ENCODE data around the gene TTC17. TPM values are rescaled to one million over a fixed set of nuclear protein-coding genes. Genes with fewer than 3 reads are reported as not detected.

Gene TTC17
- total RNA-seq, 4 donors from 2014 or later, result 157 to 295 (median 248) TPM

GRCh38 chr11:43376065-43376464 lies 17.3 kb downstream of the TTC17 start:
- H3K27ac ChIP-seq, result peak overlapping the region in 1 of 4 donors; percentile 15
- no peaks in the 10 kb centered on the region for H3K27me3 ChIP-seq
- DNase-seq, result no peak
- no peaks in the 10 kb centered on the region for H3K9me3 ChIP-seq
- no peak overlapping the region for H3K4me3 ChIP-seq
- H3K36me3 ChIP-seq, result peaks cover 0 to 8% (median 0%) of the 10 kb centered on the region in 3 donors
- peaks cover 0 to 20% (median 2%) of the 10 kb centered on the region in 4 donors for H3K4me1 ChIP-seq
- no peak for TF ChIP-seq CTCF (IDR thresholded peaks at IDR 0.05)

DNA sequence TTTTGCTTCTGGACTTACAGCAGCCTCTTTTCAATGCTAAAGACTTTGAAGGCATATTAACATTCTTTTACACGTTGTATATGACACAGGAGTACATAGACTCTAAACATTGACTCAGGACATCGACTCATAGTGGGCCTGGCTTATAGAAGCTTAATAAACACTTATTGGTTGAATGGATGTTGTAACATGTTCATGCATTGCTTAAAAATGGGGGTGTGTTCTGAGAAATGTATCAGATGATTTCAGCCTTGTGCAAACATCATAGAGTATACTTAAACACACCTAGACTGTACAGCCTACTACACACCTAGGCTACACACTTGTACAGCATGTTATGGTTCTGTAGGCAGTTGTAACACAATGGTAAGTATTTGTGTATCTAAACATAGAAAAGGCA lies 17.9 kb downstream of the TTC17 start:
- no peaks in the 10 kb centered on the region for H3K9me3 ChIP-seq
- H3K4me1 ChIP-seq, result peaks cover 0 to 20% (median 2%) of the 10 kb centered on the region in 4 donors
- no peak for DNase-seq
- TF ChIP-seq POLR2A (IDR thresholded peaks at IDR 0.05) (peak in 1 of 2 donors; percentile 37), CTCF (IDR thresholded peaks at IDR 0.05) (no peak)
- H3K4me3 ChIP-seq, result no peak overlapping the region
- peak overlapping the region in 1 of 4 donors; percentile 65 for H3K27ac ChIP-seq
- H3K27me3 ChIP-seq, result no peaks in the 10 kb centered on the region
- H3K36me3 ChIP-seq, result peaks cover 0 to 7% (median 0%) of the 10 kb centered on the region in 3 donors

GRCh38 chr11:43377389-43377788 lies 18.7 kb downstream of the TTC17 start:
- H3K27me3 ChIP-seq, result no peaks in the 10 kb centered on the region
- no peak overlapping the region for H3K4me3 ChIP-seq
- H3K4me1 ChIP-seq, result peaks cover 0 to 20% (median 2%) of the 10 kb centered on the region in 4 donors
- H3K36me3 ChIP-seq, result peaks cover 0 to 4% (median 0%) of the 10 kb centered on the region in 3 donors
- H3K9me3 ChIP-seq, result no peaks in the 10 kb centered on the region
- TF ChIP-seq CTCF (IDR thresholded peaks at IDR 0.05), result no peak
- TF ChIP-seq POLR2A (IDR thresholded peaks at IDR 0.05), result no peak
- no peak overlapping the region for H3K27ac ChIP-seq
- DNase-seq, result no peak

GRCh38 chr11:43378897-43379296 lies 20.2 kb downstream of the TTC17 start:
- Histone ChIP-seq H3K9me3 (no peaks in the 10 kb centered on the region), H3K4me3 (no peak overlapping the region), H3K36me3 (peaks cover 0 to 10% (median 0%) of the 10 kb centered on the region in 3 donors), H3K27ac (peak overlapping the region in 2 of 4 donors; percentile 18 to 70), H3K27me3 (no peaks in the 10 kb centered on the region), H3K4me1 (peaks cover 0 to 20% (median 2%) of the 10 kb centered on the region in 4 donors)
- no peak for DNase-seq
- TF ChIP-seq CTCF (IDR thresholded peaks at IDR 0.05) (no peak), POLR2A (IDR thresholded peaks at IDR 0.05) (no peak)

- no peaks in the 10 kb centered on the region for H3K9me3 ChIP-seq
- no peak for TF ChIP-seq CTCF (IDR thresholded peaks at IDR 0.05)
- TF ChIP-seq POLR2A (IDR thresholded peaks at IDR 0.05), result no peak
- H3K4me3 ChIP-seq, result no peak overlapping the region
- H3K4me1 ChIP-seq, result peaks cover 0 to 14% (median 2%) of the 10 kb centered on the region in 4 donors
- no peak for DNase-seq
- no peaks in the 10 kb centered on the region for H3K27me3 ChIP-seq
- no peak overlapping the region for H3K27ac ChIP-seq
- H3K36me3 ChIP-seq, result peaks cover 0 to 12% (median 0%) of the 10 kb centered on the region in 3 donors
Observed at GRCh38 chr11:43381802-43382201, 23.1 kb downstream of the TTC17 start.

DNA sequence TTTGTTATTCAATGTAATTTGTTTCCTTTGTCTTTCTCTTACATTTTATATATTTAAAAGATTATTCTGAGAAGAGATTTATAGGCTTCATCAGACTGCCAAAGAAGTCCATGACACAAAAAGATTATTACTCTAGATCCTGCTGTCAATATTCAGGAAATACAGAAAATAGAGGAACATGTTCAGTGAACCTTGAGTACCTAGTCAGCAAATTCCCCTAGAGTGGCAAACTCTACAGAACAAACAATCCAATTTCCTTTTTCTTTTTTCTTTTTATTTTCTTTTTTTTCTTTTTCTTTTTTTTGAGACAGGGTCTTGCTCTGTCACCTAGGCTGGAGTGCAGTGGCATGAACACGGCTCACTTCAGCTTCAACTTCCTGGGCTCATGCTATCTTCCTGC lies 23.9 kb downstream of the TTC17 start:
- no peak overlapping the region for H3K27ac ChIP-seq
- peaks cover 0 to 14% (median 0%) of the 10 kb centered on the region in 3 donors for H3K36me3 ChIP-seq
- peaks cover 0 to 9% (median 0%) of the 10 kb centered on the region in 4 donors for H3K4me1 ChIP-seq
- no peak overlapping the region for H3K4me3 ChIP-seq
- no peaks in the 10 kb centered on the region for H3K27me3 ChIP-seq
- no peak for DNase-seq
- no peaks in the 10 kb centered on the region for H3K9me3 ChIP-seq
- no peak for TF ChIP-seq POLR2A (IDR thresholded peaks at IDR 0.05)
- TF ChIP-seq CTCF (IDR thresholded peaks at IDR 0.05), result no peak
